ENCODE measurements around the gene ANO7. TPM values are rescaled to one million over a fixed set of nuclear protein-coding genes. Genes with fewer than 3 reads are reported as not detected.

Gene ANO7
- total and polyA plus RNA-seq, 2 of the 8 experiments (the other 6 are each of a cell fraction or from before 2014, with no cell fraction given): 3.2 to 6.9 TPM

- TF ChIP-seq TBP (IDR thresholded peaks at IDR 0.05; ENCODE audit: low read depth, low read length) (no peak), CREB1 (IDR thresholded peaks at IDR 0.05) (no peak), BACH1 (IDR thresholded peaks at IDR 0.05; ENCODE audit: low read length) (no peak)
Observed at GRCh38 chr2:241219030-241219382, 30.5 kb downstream of the ANO7 start (continued).
